Mucosa of rectum (tissue), 2 donors: ENCODE data around the gene PPP1R26.
"Not testable (repeated sequence)": the region's sequence is repeated elsewhere in the genome, so short reads cannot be mapped to it uniquely, and the experiment has no call there.

Experiments used
- H3K27ac ChIP-seq, 2 donors: one replicate each; pipeline ENCODE4 v1.7.0; 2013; ENCODE audit warnings: inconsistent platforms in 2 of 2, low read depth in 2 of 2, low read length in 2 of 2
- H3K27me3 ChIP-seq, 2 donors: one replicate each; pipeline ENCODE4 v1.7.0; 2013; ENCODE audit warnings: low read length in 2 of 2; ENCODE audit not compliant: control insufficient read depth in 2 of 2, insufficient read depth in 2 of 2
- H3K36me3 ChIP-seq, 2 donors: one replicate each; pipeline ENCODE4 v1.7.0; 2013; ENCODE audit warnings: low read length in 2 of 2; ENCODE audit not compliant: control insufficient read depth in 2 of 2, insufficient read depth in 2 of 2
- H3K4me1 ChIP-seq, 2 donors: one replicate each; pipeline ENCODE4 v1.7.0; 2013; ENCODE audit warnings: low read length in 2 of 2, mild to moderate bottlenecking in 1 of 2; ENCODE audit not compliant: control insufficient read depth in 2 of 2, insufficient read depth in 2 of 2
- H3K4me3 ChIP-seq, 2 donors: one replicate each; pipeline ENCODE4 v1.7.0; 2013; ENCODE audit warnings: low read length in 2 of 2
- H3K9ac ChIP-seq, 2 donors: one replicate each; pipeline ENCODE4 v1.7.0; 2013; ENCODE audit warnings: low read length in 2 of 2, low read depth in 1 of 2, mild to moderate bottlenecking in 1 of 2
- H3K9me3 ChIP-seq, 2 donors: one replicate each; pipeline ENCODE4 v1.7.0; 2013; ENCODE audit warnings: low read length in 2 of 2; ENCODE audit not compliant: control insufficient read depth in 2 of 2
- donor health status: healthy.
- donor health status: Normal muscosa, but diverticular disease.

The PPP1R26 gene

GRCh38 chr9:135513351-135513846 lies 33.8 kb downstream of the PPP1R26 start:
- H3K9ac ChIP-seq, result no peak overlapping the region
- H3K36me3 ChIP-seq, result no peaks in the 10 kb centered on the region
- H3K4me3 ChIP-seq, result no peak overlapping the region
- H3K27me3 ChIP-seq, result no peaks in the 10 kb centered on the region
- H3K4me1 ChIP-seq, result no peaks in the 10 kb centered on the region
- no peak overlapping the region for H3K27ac ChIP-seq
- H3K9me3 ChIP-seq, result peaks cover 0 to 2% of the 10 kb centered on the region in 2 donors

- not testable (repeated sequence) for H3K9me3 ChIP-seq, H3K27me3 ChIP-seq, H3K27ac ChIP-seq, H3K9ac ChIP-seq, H3K4me3 ChIP-seq, H3K4me1 ChIP-seq, H3K36me3 ChIP-seq
These were observed 34.3 kb downstream of the PPP1R26 start for GRCh38 chr9:135513906-135514305.

- Histone ChIP-seq H3K4me1 (no peaks in the 10 kb centered on the region), H3K27me3 (peaks cover 0 to under 1% of the 10 kb centered on the region in 2 donors), H3K9ac (no peak overlapping the region), H3K9me3 (no peaks in the 10 kb centered on the region), H3K4me3 (no peak overlapping the region), H3K27ac (no peak overlapping the region), H3K36me3 (no peaks in the 10 kb centered on the region)
These were observed 34.9 kb downstream of the PPP1R26 start for GRCh38 chr9:135514342-135515082.

- Histone ChIP-seq H3K9ac (no peak overlapping the region), H3K27me3 (peaks cover 0 to 2% of the 10 kb centered on the region in 2 donors), H3K36me3 (no peaks in the 10 kb centered on the region), H3K27ac (no peak overlapping the region), H3K9me3 (no peaks in the 10 kb centered on the region), H3K4me1 (no peaks in the 10 kb centered on the region), H3K4me3 (no peak overlapping the region)
These were observed 35.7 kb downstream of the PPP1R26 start for GRCh38 chr9:135515083-135515951.

- H3K4me3 ChIP-seq, result no peak overlapping the region
- H3K9ac ChIP-seq, result no peak overlapping the region
These were observed 36.7 kb downstream of the PPP1R26 start for GRCh38 chr9:135516132-135516860.

GRCh38 chr9:135517407-135517822 lies 37.8 kb downstream of the PPP1R26 start:
- no peak overlapping the region for H3K9ac ChIP-seq
- no peaks in the 10 kb centered on the region for H3K9me3 ChIP-seq
- no peak overlapping the region for H3K27ac ChIP-seq
- no peaks in the 10 kb centered on the region for H3K36me3 ChIP-seq
- no peak overlapping the region for H3K4me3 ChIP-seq
- H3K27me3 ChIP-seq, result peaks cover 0 to 2% of the 10 kb centered on the region in 2 donors
- H3K4me1 ChIP-seq, result no peaks in the 10 kb centered on the region

More at GRCh38 chr9:135516132-135516860, 36.7 kb downstream of the PPP1R26 start:
- Histone ChIP-seq H3K27ac (no peak overlapping the region), H3K9me3 (no peaks in the 10 kb centered on the region), H3K27me3 (peaks cover 0 to 2% of the 10 kb centered on the region in 2 donors), H3K4me1 (no peaks in the 10 kb centered on the region), H3K36me3 (no peaks in the 10 kb centered on the region)

GRCh38 chr9:135519179-135519971 lies 39.8 kb downstream of the PPP1R26 start:
- Histone ChIP-seq H3K9me3 (no peaks in the 10 kb centered on the region), H3K4me3 (no peak overlapping the region)

GRCh38 chr9:135520916-135521607 lies 41.5 kb downstream of the PPP1R26 start, which contains the start of gene LCN1:
LCN1 (plus strand) TSS chr9:135521440; CDS start chr9:135521498, 58 bp downstream.
- H3K27me3 ChIP-seq, result peaks cover 0 to 2% of the 10 kb centered on the region in 2 donors
- H3K9me3 ChIP-seq, result no peaks in the 10 kb centered on the region

More at GRCh38 chr9:135519179-135519971, 39.8 kb downstream of the PPP1R26 start:
- Histone ChIP-seq H3K9ac (no peak overlapping the region), H3K36me3 (no peaks in the 10 kb centered on the region), H3K27ac (no peak overlapping the region), H3K27me3 (peaks cover 0 to 2% of the 10 kb centered on the region in 2 donors), H3K4me1 (no peaks in the 10 kb centered on the region)

GRCh38 chr9:135521608-135522095 lies 42.1 kb downstream of the PPP1R26 start:
- H3K9me3 ChIP-seq, result no peaks in the 10 kb centered on the region
- H3K27ac ChIP-seq, result no peak overlapping the region
- H3K4me1 ChIP-seq, result no peaks in the 10 kb centered on the region
- H3K36me3 ChIP-seq, result no peaks in the 10 kb centered on the region
- H3K27me3 ChIP-seq, result peaks cover 0 to 2% of the 10 kb centered on the region in 2 donors
- no peak overlapping the region for H3K9ac ChIP-seq
- H3K4me3 ChIP-seq, result no peak overlapping the region

More at GRCh38 chr9:135520916-135521607, 41.5 kb downstream of the PPP1R26 start, which contains the start of gene LCN1:
- Histone ChIP-seq H3K4me3 (no peak within 1 kb of the TSS), H3K36me3 (no peaks in the 10 kb centered on the region), H3K9ac (no peak within 1 kb of the TSS), H3K4me1 (no peaks in the 10 kb centered on the region), H3K27ac (no peak within 1 kb of the TSS)
